ENCODE results near the gene ELAVL2. TPM values are rescaled to one million over a fixed set of nuclear protein-coding genes. Genes with fewer than 3 reads are reported as not detected.
A peak's percentile ranks its signal among the peaks of the same experiment; 100 is the strongest.

Gene ELAVL2
- total and polyA plus RNA-seq, 2 donors (not counting 3 experiments of a cell fraction or from before 2014, with no cell fraction given), result 0.06 to 0.20 TPM

- CTCF ChIA-PET, result no interaction called here
- FAIRE-seq, result peak; percentile 72
Observed at GRCh38 chr9:23829580-23830475, 3.8 kb upstream of the ELAVL2 start.

More at GRCh38 chr9:23829580-23830475, 3.8 kb upstream of the ELAVL2 start:
- no peaks in the 10 kb centered on the region for H3K36me3 ChIP-seq (ENCODE audit: control insufficient read depth in 2 of 2, extremely low read depth in 1 of 2, insufficient read depth in 2 of 2, low read length in 2 of 2)
- no peak overlapping the region for H3K27ac ChIP-seq (ENCODE audit: insufficient read depth, low read depth, low read length)
- POLR2A ChIA-PET, result no interaction called here
- no peaks in the 10 kb centered on the region for H4K20me1 ChIP-seq (replicated peaks; ENCODE audit: control insufficient read depth, extremely low read depth, insufficient read depth, low read length)
- no peaks in the 10 kb centered on the region for H3K9me3 ChIP-seq (replicated peaks; ENCODE audit: control insufficient read depth, insufficient read depth, low read length)
- intact Hi-C loops (cut with micrococcal nuclease) (loop anchor here (10.0 kb wide), 2 partner anchors 145 to 785 kb away; no protein-coding TSS in a partner anchor), dilution Hi-C loops (cut with MboI; ENCODE audit: extremely low pct_ligation_motif_present, low sequenced_read_pairs) (no loop called here)
- no peak overlapping the region for H3K4me2 ChIP-seq (ENCODE audit: insufficient read depth, low read length)
- H3K4me1 ChIP-seq (ENCODE audit: control insufficient read depth, extremely low read depth, insufficient read depth, low read length), result peaks cover 6% of the 10 kb centered on the region
- H3K79me2 ChIP-seq (ENCODE audit: control insufficient read depth, insufficient read depth, low read length), result no peaks in the 10 kb centered on the region
- peaks cover 3% of the 10 kb centered on the region for H3K9me1 ChIP-seq (replicated peaks; ENCODE audit: control insufficient read depth, extremely low read depth, insufficient read depth, low read length)
- H3K4me3 ChIP-seq (replicated peaks in 1 of 3; ENCODE audit: insufficient read depth in 1 of 3, low read depth in 1 of 3, low read length in 3 of 3), result no peak overlapping the region
- H3K27me3 ChIP-seq (ENCODE audit: control insufficient read depth in 2 of 2, insufficient read depth in 2 of 2, low read length in 2 of 2), result peaks cover 20 to 34% of the 10 kb centered on the region in 2 experiments
- BruUV-seq (replicated peaks), result no TSS peak
- TF ChIP-seq POLR2A (IDR thresholded peaks at IDR 0.05; ENCODE audit: low read depth, low read length) (no peak), POLR2AphosphoS5 (IDR thresholded peaks at IDR 0.05; ENCODE audit: insufficient read depth, low read depth, low read length) (no peak), MAX (IDR thresholded peaks at IDR 0.05; ENCODE audit: insufficient read depth, insufficient read length) (no peak), FOS (IDR thresholded peaks at IDR 0.05; ENCODE audit: borderline replicate concordance, insufficient read depth, low read length) (no peak), MYC (IDR thresholded peaks at IDR 0.05; ENCODE audit: low read depth, low read length) (no peak), EZH2 (IDR thresholded peaks at IDR 0.05; ENCODE audit: borderline replicate concordance, low read depth, low read length, severe bottlenecking) (no peak), GATA2 (IDR thresholded peaks at IDR 0.05; ENCODE audit: insufficient read depth, insufficient read length, low read depth, low read length) (no peak), JUN (IDR thresholded peaks at IDR 0.05; ENCODE audit: borderline replicate concordance, insufficient read depth, insufficient read length, low read depth) (no peak), CTCF (IDR thresholded peaks at IDR 0.05; ENCODE audit: extremely low read depth in 1 of 2, insufficient read depth in 1 of 2, low read depth in 1 of 2, low read length in 2 of 2) (no peak)
- H3K9ac ChIP-seq (replicated peaks; ENCODE audit: extremely low read depth, insufficient read depth, low read length), result no peak overlapping the region
- H2AFZ ChIP-seq (ENCODE audit: low read depth, low read length), result no peak overlapping the region
- peak; percentile 20 for DNase-seq (ENCODE audit: low read depth, low spot score)

Measured in endothelial cell of umbilical vein (primary cell).